ENCODE results near the gene B4GALNT4. TPM values are rescaled to one million over a fixed set of nuclear protein-coding genes. Genes with fewer than 3 reads are reported as not detected.

The B4GALNT4 gene
- total and polyA plus RNA-seq, 2 of the 13 experiments (the other 11 are each of a cell fraction or from before 2014, with no cell fraction given): 30.5 to 50.1 TPM

DNA sequence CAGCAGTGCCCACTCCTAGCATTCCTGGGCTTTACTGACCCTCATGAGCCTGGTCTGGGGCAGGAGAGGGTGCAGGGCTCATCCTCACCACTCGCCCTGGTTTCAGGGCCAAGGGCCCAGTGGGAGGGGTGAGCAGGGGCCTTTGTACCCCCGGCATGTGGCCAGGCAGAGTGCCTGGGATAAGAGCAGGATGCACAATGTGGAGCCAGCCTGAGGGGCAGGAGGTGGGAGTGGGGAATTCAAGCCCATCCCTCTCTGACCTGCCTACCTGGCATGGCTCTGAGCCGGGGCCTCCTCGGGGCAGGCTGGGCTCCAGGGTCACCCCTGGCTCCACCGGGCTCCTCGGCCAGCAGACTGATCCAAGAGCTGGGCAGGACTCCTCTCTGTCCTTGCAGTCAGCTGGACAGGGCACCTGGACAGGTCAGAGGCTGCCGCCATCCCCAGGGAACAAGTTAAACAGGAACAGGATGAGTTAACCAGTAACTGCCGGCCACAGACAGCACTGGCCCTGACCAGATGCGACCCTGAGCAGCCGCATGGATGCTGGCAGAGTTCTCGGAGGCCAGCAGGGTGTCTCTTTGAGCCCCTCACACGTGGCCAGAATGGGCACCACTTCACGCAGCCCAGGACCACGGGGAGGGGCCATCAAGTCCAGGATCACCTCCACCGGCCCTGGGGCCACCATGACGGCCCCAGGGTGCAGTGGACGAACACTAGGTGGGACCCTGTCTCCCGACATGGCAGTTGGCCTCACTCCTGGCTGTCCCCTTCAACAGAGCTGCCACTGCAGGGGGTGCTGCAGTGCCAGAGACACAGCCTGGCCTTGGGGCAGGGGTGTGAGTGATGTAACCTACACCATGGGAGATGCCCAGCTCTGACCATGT, 40.5 kb downstream of the B4GALNT4 start (continued):
- TF ChIP-seq U2AF2 (IDR thresholded peaks at IDR 0.05; ENCODE audit: low read depth, low read length): no peak
- no peak for TF ChIP-seq ZFP36L1 (CRISPR knock-in tag; IDR thresholded peaks at IDR 0.05)
- TF ChIP-seq ZBTB21 (CRISPR knock-in tag; IDR thresholded peaks at IDR 0.05): no peak
- TF ChIP-seq JDP2 (CRISPR knock-in tag; IDR thresholded peaks at IDR 0.05; ENCODE audit: borderline replicate concordance): no peak
- peak; percentile 29; the same call in 1 of the 2 replicates for TF ChIP-seq RBFOX2 (IDR thresholded peaks at IDR 0.05; ENCODE audit: low read depth, low read length)
- no peak for TF ChIP-seq KLF12 (CRISPR knock-in tag; IDR thresholded peaks at IDR 0.05; ENCODE audit: borderline replicate concordance)
- TF ChIP-seq, protein P1, sequence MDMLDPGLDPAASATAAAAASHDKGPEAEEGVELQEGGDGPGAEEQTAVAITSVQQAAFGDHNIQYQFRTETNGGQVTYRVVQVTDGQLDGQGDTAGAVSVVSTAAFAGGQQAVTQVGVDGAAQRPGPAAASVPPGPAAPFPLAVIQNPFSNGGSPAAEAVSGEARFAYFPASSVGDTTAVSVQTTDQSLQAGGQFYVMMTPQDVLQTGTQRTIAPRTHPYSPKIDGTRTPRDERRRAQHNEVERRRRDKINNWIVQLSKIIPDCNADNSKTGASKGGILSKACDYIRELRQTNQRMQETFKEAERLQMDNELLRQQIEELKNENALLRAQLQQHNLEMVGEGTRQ (IDR thresholded peaks at IDR 0.05; ENCODE audit: low read depth, low read length): no peak
- TF ChIP-seq, protein P1 (CRISPR knock-in tag; IDR thresholded peaks at IDR 0.05; ENCODE audit: borderline replicate concordance): 0 out of 2 replicates have a peak, but pooled peaks have one; percentile 22
- TF ChIP-seq AGO1 (IDR thresholded peaks at IDR 0.05; ENCODE audit: low read depth, low read length, poor library complexity, severe bottlenecking): no peak
- no peak for TF ChIP-seq ZNF234 (CRISPR knock-in tag; conservative IDR thresholded peaks at IDR 0.05)
- TF ChIP-seq ZSCAN29 (CRISPR knock-in tag; conservative IDR thresholded peaks at IDR 0.05): 0 out of 2 replicates have a peak, but pooled peaks have one; percentile 52
- no peak for TF ChIP-seq ZNF549 (CRISPR knock-in tag; IDR thresholded peaks at IDR 0.05)
- TF ChIP-seq, protein P2, sequence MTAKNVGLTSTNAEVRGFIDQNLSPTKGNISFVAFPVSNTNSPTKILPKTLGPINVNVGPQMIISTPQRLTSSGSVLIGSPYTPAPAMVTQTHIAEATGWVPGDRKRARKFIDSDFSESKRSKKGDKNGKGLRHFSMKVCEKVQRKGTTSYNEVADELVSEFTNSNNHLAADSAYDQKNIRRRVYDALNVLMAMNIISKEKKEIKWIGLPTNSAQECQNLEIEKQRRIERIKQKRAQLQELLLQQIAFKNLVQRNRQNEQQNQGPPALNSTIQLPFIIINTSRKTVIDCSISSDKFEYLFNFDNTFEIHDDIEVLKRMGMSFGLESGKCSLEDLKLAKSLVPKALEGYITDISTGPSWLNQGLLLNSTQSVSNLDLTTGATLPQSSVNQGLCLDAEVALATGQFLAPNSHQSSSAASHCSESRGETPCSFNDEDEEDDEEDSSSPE (CRISPR knock-in tag; IDR thresholded peaks at IDR 0.05): no peak
- no peak for TF ChIP-seq BHLHE40 (IDR thresholded peaks at IDR 0.05; ENCODE audit: low read length)
- TF ChIP-seq MLX (CRISPR knock-in tag; IDR thresholded peaks at IDR 0.05): no peak
- no peak for TF ChIP-seq SNRNP70 (IDR thresholded peaks at IDR 0.05; ENCODE audit: low read depth, low read length)
- no peak for TF ChIP-seq NBN (conservative IDR thresholded peaks at IDR 0.05)
- TF ChIP-seq REXO4 (CRISPR knock-in tag; IDR thresholded peaks at IDR 0.05; ENCODE audit: borderline replicate concordance): peak; percentile 26; the same call in 1 of the 2 replicates
- TF ChIP-seq, protein P3, sequence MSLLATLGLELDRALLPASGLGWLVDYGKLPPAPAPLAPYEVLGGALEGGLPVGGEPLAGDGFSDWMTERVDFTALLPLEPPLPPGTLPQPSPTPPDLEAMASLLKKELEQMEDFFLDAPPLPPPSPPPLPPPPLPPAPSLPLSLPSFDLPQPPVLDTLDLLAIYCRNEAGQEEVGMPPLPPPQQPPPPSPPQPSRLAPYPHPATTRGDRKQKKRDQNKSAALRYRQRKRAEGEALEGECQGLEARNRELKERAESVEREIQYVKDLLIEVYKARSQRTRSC (CRISPR knock-in tag; IDR thresholded peaks at IDR 0.05; ENCODE audit: low read depth): no peak
- no peak for TF ChIP-seq GFI1 (CRISPR knock-in tag; IDR thresholded peaks at IDR 0.05; ENCODE audit: borderline replicate concordance)
- 0 out of 2 replicates have a peak, but pooled peaks have one; percentile 53 for TF ChIP-seq ZNF543 (CRISPR knock-in tag; IDR thresholded peaks at IDR 0.05)
- TF ChIP-seq ARID2 (CRISPR knock-in tag; IDR thresholded peaks at IDR 0.05; ENCODE audit: borderline replicate concordance): 0 out of 2 replicates have a peak, but pooled peaks have one; percentile 10
- no peak for TF ChIP-seq SIN3A (IDR thresholded peaks at IDR 0.05; ENCODE audit: borderline replicate concordance, low read depth, low read length)
